ENCODE results near the gene HOXA5.

The HOXA5 gene

GRCh38 chr7:27158436-27159265 is 15.2 kb upstream of the HOXA5 start:
- H3K4me3 ChIP-seq (replicated peaks; ENCODE audit: insufficient read depth, low read length) = no peak overlapping the region
- no peak overlapping the region for H3K27ac ChIP-seq (replicated peaks)
- TF ChIP-seq REST (IDR thresholded peaks at IDR 0.05; ENCODE audit: insufficient replicate concordance, low read depth) (no peak), GABPA (IDR thresholded peaks at IDR 0.05; ENCODE audit: low read depth) (no peak)
- no peak for DNase-seq (ENCODE audit: low read depth in 1 of 2, low spot score in 1 of 2)
- H3K27me3 ChIP-seq (ENCODE audit: insufficient read depth, poor library complexity, severe bottlenecking) = peaks cover 57% of the 10 kb centered on the region

- no peak for DNase-seq (ENCODE audit: low read depth in 1 of 2, low spot score in 1 of 2)
- TF ChIP-seq GABPA (IDR thresholded peaks at IDR 0.05; ENCODE audit: low read depth) (no peak), SPI1 (IDR thresholded peaks at IDR 0.05; ENCODE audit: borderline replicate concordance, low read depth) (no peak), POLR2AphosphoS5 (IDR thresholded peaks at IDR 0.05; ENCODE audit: low read depth) (no peak), REST (IDR thresholded peaks at IDR 0.05; ENCODE audit: insufficient replicate concordance, low read depth) (no peak)
- TF ChIP-seq, protein P1, sequence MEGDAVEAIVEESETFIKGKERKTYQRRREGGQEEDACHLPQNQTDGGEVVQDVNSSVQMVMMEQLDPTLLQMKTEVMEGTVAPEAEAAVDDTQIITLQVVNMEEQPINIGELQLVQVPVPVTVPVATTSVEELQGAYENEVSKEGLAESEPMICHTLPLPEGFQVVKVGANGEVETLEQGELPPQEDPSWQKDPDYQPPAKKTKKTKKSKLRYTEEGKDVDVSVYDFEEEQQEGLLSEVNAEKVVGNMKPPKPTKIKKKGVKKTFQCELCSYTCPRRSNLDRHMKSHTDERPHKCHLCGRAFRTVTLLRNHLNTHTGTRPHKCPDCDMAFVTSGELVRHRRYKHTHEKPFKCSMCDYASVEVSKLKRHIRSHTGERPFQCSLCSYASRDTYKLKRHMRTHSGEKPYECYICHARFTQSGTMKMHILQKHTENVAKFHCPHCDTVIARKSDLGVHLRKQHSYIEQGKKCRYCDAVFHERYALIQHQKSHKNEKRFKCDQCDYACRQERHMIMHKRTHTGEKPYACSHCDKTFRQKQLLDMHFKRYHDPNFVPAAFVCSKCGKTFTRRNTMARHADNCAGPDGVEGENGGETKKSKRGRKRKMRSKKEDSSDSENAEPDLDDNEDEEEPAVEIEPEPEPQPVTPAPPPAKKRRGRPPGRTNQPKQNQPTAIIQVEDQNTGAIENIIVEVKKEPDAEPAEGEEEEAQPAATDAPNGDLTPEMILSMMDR (IDR thresholded peaks at IDR 0.05; ENCODE audit: insufficient read depth, low read length) = no peak
- H3K27ac ChIP-seq (replicated peaks) = no peak overlapping the region
- peaks cover 62% of the 10 kb centered on the region for H3K27me3 ChIP-seq (ENCODE audit: insufficient read depth, poor library complexity, severe bottlenecking)
- no peak overlapping the region for H3K4me3 ChIP-seq (replicated peaks; ENCODE audit: insufficient read depth, low read length)
Observed at GRCh38 chr7:27157702-27158431, 14.4 kb upstream of the HOXA5 start.

DNA sequence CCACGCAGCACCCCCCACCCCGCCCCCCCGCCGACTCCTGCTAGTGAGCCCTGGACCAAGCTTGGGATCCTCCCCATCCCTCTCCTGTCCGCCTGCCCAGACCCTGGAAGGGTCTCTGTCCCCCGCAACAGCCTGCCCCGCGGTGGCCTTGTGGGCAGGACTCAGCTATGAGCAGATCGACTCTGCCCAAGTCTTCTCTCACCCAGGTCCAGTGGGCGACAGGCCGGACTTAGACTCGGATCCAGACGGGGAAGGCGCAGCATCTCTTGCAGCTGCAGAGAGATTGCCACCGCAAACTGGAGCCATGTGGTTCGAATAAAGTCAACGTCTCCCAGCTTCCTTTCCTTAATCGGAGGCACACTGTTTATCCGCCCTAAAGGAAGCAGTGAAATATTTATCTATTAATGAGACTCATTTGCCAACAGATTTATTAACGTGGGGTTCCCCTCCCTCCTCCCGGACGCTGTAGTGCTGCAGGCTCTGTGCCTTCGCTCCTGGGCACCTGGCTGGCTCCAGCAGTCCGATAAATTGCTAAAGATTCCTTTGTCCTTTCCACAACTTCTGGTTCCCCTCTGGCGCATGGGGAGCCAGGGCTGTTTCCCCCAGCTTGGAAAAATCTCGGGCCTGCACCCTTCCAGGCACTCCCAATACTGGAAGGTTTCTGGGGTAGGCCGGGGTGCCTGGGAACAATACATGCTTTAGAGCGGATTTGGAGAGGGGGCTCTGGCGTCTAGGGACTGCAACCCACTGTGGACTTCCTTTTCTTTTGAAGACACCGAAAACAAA is 13.6 kb upstream of the HOXA5 start:
- DNase-seq (ENCODE audit: low read depth in 1 of 2, low spot score in 1 of 2) = no peak
- Histone ChIP-seq H3K4me3 (replicated peaks; ENCODE audit: insufficient read depth, low read length) (no peak overlapping the region; the same call in 1 of the 2 replicates), H3K27me3 (ENCODE audit: insufficient read depth, poor library complexity, severe bottlenecking) (peaks cover 68% of the 10 kb centered on the region), H3K27ac (replicated peaks) (no peak overlapping the region)
- TF ChIP-seq POLR2AphosphoS5 (IDR thresholded peaks at IDR 0.05; ENCODE audit: low read depth) (no peak), REST (IDR thresholded peaks at IDR 0.05; ENCODE audit: insufficient replicate concordance, low read depth) (no peak), GABPA (IDR thresholded peaks at IDR 0.05; ENCODE audit: low read depth) (no peak), SPI1 (IDR thresholded peaks at IDR 0.05; ENCODE audit: borderline replicate concordance, low read depth) (no peak)
- TF ChIP-seq, protein P1 (IDR thresholded peaks at IDR 0.05; ENCODE audit: insufficient read depth, low read length) = no peak

Measured in HL-60 (cell line).